Endothelial cell of umbilical vein (primary cell): ENCODE measurements around the gene NAV3. TPM values are rescaled to one million over a fixed set of nuclear protein-coding genes. Genes with fewer than 3 reads are reported as not detected.

Experiments used
- BruUV-seq: library from RNA; stranded (reverse); fragments of 400-500 nt; replicated peaks from 2 replicates; lab custom pipeline; 2021; lab: Mats Ljungman, UMichigan
- CTCF ChIA-PET: fragments of 300-600, 350-600 bp; sonication (Branson Sonifier 250); formaldehyde crosslinking; loops from one replicate; lab custom pipeline; 2021; ENCODE audit warnings: antibody characterized with exemption, inconsistent platforms; lab: Charles Lee
- POLR2A ChIA-PET: fragments of 300-600, 350-600 bp; sonication (Branson Sonifier 250); formaldehyde crosslinking; loops from one replicate; lab custom pipeline; 2021; ENCODE audit warnings: antibody characterized with exemption, inconsistent platforms; lab: Charles Lee
- DNase-seq: peaks from one replicate; pipeline ENCODE4 v3.0.0-alpha.2; 2011; ENCODE audit warnings: low read depth, low spot score
- FAIRE-seq: peaks from 2 replicates; lab custom pipeline; 2011; peaks lifted over from hg19 to GRCh38; lab: Jason Lieb, UNC
- H2AFZ ChIP-seq: 2 replicates; pipeline ENCODE4 v1.6.0; 2012; ENCODE audit warnings: low read depth, low read length, control low read depth, inconsistent platforms
- H3K27ac ChIP-seq: 2 replicates; pipeline ENCODE4 v1.5.1; 2011; ENCODE audit warnings: low read depth, mild to moderate bottlenecking, control low read depth, low read length, moderate library complexity; ENCODE audit not compliant: insufficient read depth
- H3K27me3 ChIP-seq, 2 experiments: 2 replicates each; pipeline versions ENCODE4 v1.6.0 to v1.6.1; 2011; ENCODE audit warnings: low read length in 2 of 2, mixed read lengths in 1 of 2; ENCODE audit not compliant: control insufficient read depth in 2 of 2, insufficient read depth in 2 of 2
- H3K36me3 ChIP-seq, 2 experiments: 2 replicates in 1 of 2; 3 replicates in 1 of 2; pipeline ENCODE4 v1.5.1; 2011; ENCODE audit warnings: low read length in 2 of 2, mild to moderate bottlenecking in 1 of 2, moderate library complexity in 1 of 2; ENCODE audit not compliant: control insufficient read depth in 2 of 2, insufficient read depth in 2 of 2; ENCODE audit errors: extremely low read depth in 1 of 2
- H3K4me1 ChIP-seq: 3 replicates; pipeline ENCODE4 v1.5.1; 2011; ENCODE audit warnings: mild to moderate bottlenecking, low read length; ENCODE audit not compliant: control insufficient read depth, insufficient read depth; ENCODE audit errors: extremely low read depth
- H3K4me2 ChIP-seq: 2 replicates; pipeline ENCODE4 v1.6.1; 2011; ENCODE audit warnings: low read length, control low read depth, mixed read lengths; ENCODE audit not compliant: insufficient read depth
- H3K4me3 ChIP-seq, 3 experiments: fragments of 200-600 bp in 1 of 3; sonication (generic), shearing (Covaris generic) in 1 of 3; replicated peaks in 1 of 3; 2 replicates each; pipeline ENCODE4 v1.5.1; 2011 to 2016; ENCODE audit warnings: control low read depth in 3 of 3, low read length in 3 of 3, mild to moderate bottlenecking in 2 of 3, inconsistent platforms in 1 of 3, low read depth in 1 of 3, moderate library complexity in 1 of 3; ENCODE audit not compliant: insufficient read depth in 1 of 3
- H3K79me2 ChIP-seq: 2 replicates; pipeline ENCODE4 v1.6.0; 2012; ENCODE audit warnings: low read length, inconsistent platforms; ENCODE audit not compliant: control insufficient read depth, insufficient read depth
- H3K9ac ChIP-seq: replicated peaks from 2 replicates; pipeline ENCODE3; 2011; ENCODE audit warnings: low read length, control low read depth; ENCODE audit not compliant: insufficient read depth; ENCODE audit errors: extremely low read depth
- H3K9me1 ChIP-seq: replicated peaks from 3 replicates; pipeline ENCODE4 v1.6.0; 2011; ENCODE audit warnings: mild to moderate bottlenecking, low read length; ENCODE audit not compliant: control insufficient read depth, insufficient read depth; ENCODE audit errors: extremely low read depth
- H3K9me3 ChIP-seq: replicated peaks from 2 replicates; pipeline ENCODE4 v1.5.1; 2012; ENCODE audit warnings: low read length, inconsistent platforms; ENCODE audit not compliant: control insufficient read depth, insufficient read depth
- H4K20me1 ChIP-seq: replicated peaks from 2 replicates; pipeline ENCODE3; 2011; ENCODE audit warnings: mild to moderate bottlenecking, low read length; ENCODE audit not compliant: control insufficient read depth, insufficient read depth; ENCODE audit errors: extremely low read depth
- CTCF ChIP-seq, 2 donors: IDR thresholded peaks; 1 replicate in 1 of 2; 2 replicates in 1 of 2; pipeline ENCODE4 v1.5.1; 2011; ENCODE audit warnings: low read length in 2 of 2, mild to moderate bottlenecking in 2 of 2, moderate library complexity in 2 of 2, control low read depth in 1 of 2, inconsistent platforms in 1 of 2, low read depth in 1 of 2; ENCODE audit not compliant: insufficient read depth in 1 of 2; ENCODE audit errors: extremely low read depth in 1 of 2
- EZH2 ChIP-seq: IDR thresholded peaks from 2 replicates; pipeline ENCODE4 v1.6.1; 2012; ENCODE audit warnings: borderline replicate concordance, low read depth, mild to moderate bottlenecking, moderate library complexity, low read length, inconsistent platforms; ENCODE audit not compliant: severe bottlenecking
- FOS ChIP-seq: IDR thresholded peaks from 2 replicates; pipeline ENCODE4 v1.6.1; 2011; ENCODE audit warnings: mild to moderate bottlenecking, low read length, moderate library complexity, borderline replicate concordance; ENCODE audit not compliant: insufficient read depth
- GATA2 ChIP-seq: IDR thresholded peaks from 2 replicates; pipeline ENCODE4 v1.7.0; 2011; ENCODE audit warnings: low read depth, mild to moderate bottlenecking, moderate library complexity, mixed read lengths, low read length; ENCODE audit not compliant: insufficient read length, insufficient read depth
- JUN ChIP-seq: IDR thresholded peaks from 2 replicates; pipeline ENCODE4 v1.6.1; 2011; ENCODE audit warnings: borderline replicate concordance, low read depth; ENCODE audit not compliant: insufficient read length, insufficient read depth
- MAX ChIP-seq: IDR thresholded peaks from 2 replicates; pipeline ENCODE4 v1.6.1; 2011; ENCODE audit not compliant: insufficient read depth, insufficient read length
- MYC ChIP-seq: IDR thresholded peaks from one replicate; pipeline ENCODE4 v1.6.1; 2011; ENCODE audit warnings: mild to moderate bottlenecking, low read depth, low read length
- POLR2A ChIP-seq: IDR thresholded peaks from 2 replicates; pipeline ENCODE4 v1.6.1; 2012; ENCODE audit warnings: low read depth, mild to moderate bottlenecking, control low read depth, low read length
- POLR2AphosphoS5 ChIP-seq: IDR thresholded peaks from 2 replicates; pipeline ENCODE4 v1.6.1; 2012; ENCODE audit warnings: low read depth, mild to moderate bottlenecking, control low read depth, low read length, moderate library complexity; ENCODE audit not compliant: insufficient read depth
- dilution Hi-C: fragments of 300-500 bp; cut with MboI; formaldehyde crosslinking; loops from one replicate; pipeline ENCODE4 v1.15.0; 2019; ENCODE audit warnings: low sequenced_read_pairs; ENCODE audit not compliant: extremely low pct_ligation_motif_present
- intact Hi-C: fragments of 100-400 bp; cut with micrococcal nuclease; formaldehyde crosslinking; loops from one replicate; pipeline ENCODE4 v1.10.0; 2022
- polyA plus RNA-seq, 4 experiments: library from polyadenylated mRNA; depleted of rRNA in 3 of 4; stranded (reverse) in 3 of 4; unstranded in 1 of 4; fragments of >200 nt; gene quantifications; 2 replicates each; pipeline versions ENCODE4 v1.2.1 to v1.2.3, GENCODE V29; 2011 to 2012; ENCODE audit warnings: missing spikeins in 1 of 4
- total RNA-seq: library from RNA; stranded (reverse); gene quantifications from 2 replicates; pipeline ENCODE4 v1.2.3, GENCODE V29; 2021

The NAV3 gene
- total and polyA plus RNA-seq, 2 donors (not counting 3 experiments of a cell fraction or from before 2014, with no cell fraction given): 6.7 to 40.1 TPM

- ChIA-PET POLR2A (no interaction called here), CTCF (no interaction called here)
- no peak overlapping the region for H2AFZ ChIP-seq
- no peak overlapping the region for H3K27ac ChIP-seq
- DNase-seq (no peak), FAIRE-seq (no peak)
- dilution Hi-C loops: no loop called here
- no peak overlapping the region for H3K4me3 ChIP-seq
- H3K9me3 ChIP-seq: no peaks in the 10 kb centered on the region
- no peaks in the 10 kb centered on the region for H3K27me3 ChIP-seq
- no peak overlapping the region for H3K4me2 ChIP-seq
- H3K4me1 ChIP-seq: peaks cover 2% of the 10 kb centered on the region
- TF ChIP-seq CTCF (IDR thresholded peaks at IDR 0.05; ENCODE audit: extremely low read depth in 1 of 2, insufficient read depth in 1 of 2, low read depth in 1 of 2, low read length in 2 of 2) (no peak), MAX (no peak), FOS (no peak), JUN (no peak)
- peaks cover 50% of the 10 kb centered on the region for H3K79me2 ChIP-seq
- peaks cover 0 to 4% of the 10 kb centered on the region in 2 experiments for H3K36me3 ChIP-seq
- no peaks in the 10 kb centered on the region for H4K20me1 ChIP-seq
- H3K9me1 ChIP-seq: peaks cover 3% of the 10 kb centered on the region
- no peak overlapping the region for H3K9ac ChIP-seq
- no TSS peak for BruUV-seq
- intact Hi-C loops: no loop called here
These were observed 176.5 kb downstream of the NAV3 start for GRCh38 chr12:78007173-78007572.

GRCh38 chr12:78009031-78009430 lies 178.3 kb downstream of the NAV3 start:
- CTCF ChIA-PET: interaction anchor here (0.9 to 1.0 kb wide), 2 partner anchors 11 to 21 kb away, joined by 3 to 6 read pairs; no protein-coding TSS in a partner anchor
- dilution Hi-C loops: no loop called here
- Histone ChIP-seq H3K79me2 (peaks cover 51% of the 10 kb centered on the region), H3K27ac (no peak overlapping the region), H3K9me3 (no peaks in the 10 kb centered on the region), H3K4me2 (no peak overlapping the region), H3K4me1 (no peaks in the 10 kb centered on the region), H3K9me1 (peaks cover 3% of the 10 kb centered on the region), H3K9ac (no peak overlapping the region), H3K4me3 (no peak overlapping the region), H3K36me3 (peaks cover 0 to 4% of the 10 kb centered on the region in 2 experiments), H4K20me1 (no peaks in the 10 kb centered on the region), H2AFZ (no peak overlapping the region), H3K27me3 (no peaks in the 10 kb centered on the region)
- POLR2A ChIA-PET: interaction anchor here (0.7 kb wide), 1 partner anchor 228 kb away, joined by 15 read pairs; no protein-coding TSS in a partner anchor
- TF ChIP-seq MAX: no peak
- TF ChIP-seq FOS: no peak
- TF ChIP-seq JUN: no peak
- no peak for TF ChIP-seq EZH2
- TF ChIP-seq GATA2: no peak
- no peak for TF ChIP-seq CTCF (IDR thresholded peaks at IDR 0.05; ENCODE audit: extremely low read depth in 1 of 2, insufficient read depth in 1 of 2, low read depth in 1 of 2, low read length in 2 of 2)
- TF ChIP-seq POLR2A: no peak
- TF ChIP-seq POLR2AphosphoS5: no peak
- no peak for TF ChIP-seq MYC
- intact Hi-C loops: no loop called here
- DNase-seq (no peak), FAIRE-seq (no peak)
- no TSS peak for BruUV-seq
